ENCODE results near the gene EYA3.

DNA sequence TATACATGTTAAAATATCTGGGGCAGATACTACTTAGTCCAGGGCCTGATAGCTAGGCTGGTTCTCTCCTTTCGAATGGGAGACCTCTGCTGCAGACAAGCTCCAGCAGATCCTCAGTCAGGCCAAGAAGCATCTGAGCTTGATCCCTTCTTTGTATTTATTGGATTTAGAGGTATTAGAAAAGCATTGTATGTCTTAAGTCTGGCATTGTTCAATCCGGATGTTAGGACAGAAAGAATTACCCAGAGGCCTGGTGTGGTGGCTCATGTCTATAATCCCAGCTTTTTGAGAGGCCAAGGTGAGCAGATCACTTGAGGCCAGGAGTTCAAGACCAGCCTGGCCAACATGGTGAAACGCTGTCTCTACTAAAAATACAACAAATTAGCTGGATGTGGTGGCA, 21.2 kb upstream of the EYA3 start:
- TF ChIP-seq BHLHE40 (IDR thresholded peaks at IDR 0.05; ENCODE audit: low read depth, low read length), result no peak
- TF ChIP-seq, protein P1, sequence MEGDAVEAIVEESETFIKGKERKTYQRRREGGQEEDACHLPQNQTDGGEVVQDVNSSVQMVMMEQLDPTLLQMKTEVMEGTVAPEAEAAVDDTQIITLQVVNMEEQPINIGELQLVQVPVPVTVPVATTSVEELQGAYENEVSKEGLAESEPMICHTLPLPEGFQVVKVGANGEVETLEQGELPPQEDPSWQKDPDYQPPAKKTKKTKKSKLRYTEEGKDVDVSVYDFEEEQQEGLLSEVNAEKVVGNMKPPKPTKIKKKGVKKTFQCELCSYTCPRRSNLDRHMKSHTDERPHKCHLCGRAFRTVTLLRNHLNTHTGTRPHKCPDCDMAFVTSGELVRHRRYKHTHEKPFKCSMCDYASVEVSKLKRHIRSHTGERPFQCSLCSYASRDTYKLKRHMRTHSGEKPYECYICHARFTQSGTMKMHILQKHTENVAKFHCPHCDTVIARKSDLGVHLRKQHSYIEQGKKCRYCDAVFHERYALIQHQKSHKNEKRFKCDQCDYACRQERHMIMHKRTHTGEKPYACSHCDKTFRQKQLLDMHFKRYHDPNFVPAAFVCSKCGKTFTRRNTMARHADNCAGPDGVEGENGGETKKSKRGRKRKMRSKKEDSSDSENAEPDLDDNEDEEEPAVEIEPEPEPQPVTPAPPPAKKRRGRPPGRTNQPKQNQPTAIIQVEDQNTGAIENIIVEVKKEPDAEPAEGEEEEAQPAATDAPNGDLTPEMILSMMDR (conservative IDR thresholded peaks at IDR 0.05; ENCODE audit: low read depth, low read length), result no peak
- TF ChIP-seq FOS (IDR thresholded peaks at IDR 0.05; ENCODE audit: low read depth, low read length), result no peak
- no peak for TF ChIP-seq POLR2A (IDR thresholded peaks at IDR 0.05; ENCODE audit: low read depth, low read length)
- no peak for TF ChIP-seq RCOR1 (IDR thresholded peaks at IDR 0.05; ENCODE audit: insufficient replicate concordance, low read length)
- TF ChIP-seq, protein P2, sequence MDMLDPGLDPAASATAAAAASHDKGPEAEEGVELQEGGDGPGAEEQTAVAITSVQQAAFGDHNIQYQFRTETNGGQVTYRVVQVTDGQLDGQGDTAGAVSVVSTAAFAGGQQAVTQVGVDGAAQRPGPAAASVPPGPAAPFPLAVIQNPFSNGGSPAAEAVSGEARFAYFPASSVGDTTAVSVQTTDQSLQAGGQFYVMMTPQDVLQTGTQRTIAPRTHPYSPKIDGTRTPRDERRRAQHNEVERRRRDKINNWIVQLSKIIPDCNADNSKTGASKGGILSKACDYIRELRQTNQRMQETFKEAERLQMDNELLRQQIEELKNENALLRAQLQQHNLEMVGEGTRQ (IDR thresholded peaks at IDR 0.05; ENCODE audit: low read depth, low read length), result no peak
- no peak for TF ChIP-seq RFX5 (IDR thresholded peaks at IDR 0.05; ENCODE audit: low read depth, low read length)
- TF ChIP-seq MAZ (IDR thresholded peaks at IDR 0.05; ENCODE audit: borderline replicate concordance, low read depth, low read length), result no peak

Measured in IMR-90 (cell line).